Transverse colon (tissue), 3 donors: ENCODE data around the gene ZNF862.

Source experiments
- CTCF ChIP-seq, 5 experiments: fragments of 200-600 bp in 3 of 5; fragments of 450-650 bp in 2 of 5; sonication (generic) in 3 of 5; IDR thresholded peaks; 1 replicate in 2 of 5; 2 replicates in 3 of 5; pipeline ENCODE4 v1.5.1; 2016 to 2017; ENCODE audit warnings: antibody characterized with exemption in 5 of 5, inconsistent platforms in 3 of 5, mild to moderate bottlenecking in 2 of 5, moderate library complexity in 1 of 5
- EP300 ChIP-seq: sonication (generic); formaldehyde crosslinking; IDR thresholded peaks from one replicate; pipeline ENCODE4 v1.6.1; 2017; ENCODE audit warnings: antibody characterized with exemption, low read depth
- POLR2A ChIP-seq: fragments of 450-650 bp; IDR thresholded peaks from one replicate; pipeline ENCODE4 v1.6.1; 2016; ENCODE audit warnings: antibody characterized with exemption, mild to moderate bottlenecking, moderate library complexity

DNA sequence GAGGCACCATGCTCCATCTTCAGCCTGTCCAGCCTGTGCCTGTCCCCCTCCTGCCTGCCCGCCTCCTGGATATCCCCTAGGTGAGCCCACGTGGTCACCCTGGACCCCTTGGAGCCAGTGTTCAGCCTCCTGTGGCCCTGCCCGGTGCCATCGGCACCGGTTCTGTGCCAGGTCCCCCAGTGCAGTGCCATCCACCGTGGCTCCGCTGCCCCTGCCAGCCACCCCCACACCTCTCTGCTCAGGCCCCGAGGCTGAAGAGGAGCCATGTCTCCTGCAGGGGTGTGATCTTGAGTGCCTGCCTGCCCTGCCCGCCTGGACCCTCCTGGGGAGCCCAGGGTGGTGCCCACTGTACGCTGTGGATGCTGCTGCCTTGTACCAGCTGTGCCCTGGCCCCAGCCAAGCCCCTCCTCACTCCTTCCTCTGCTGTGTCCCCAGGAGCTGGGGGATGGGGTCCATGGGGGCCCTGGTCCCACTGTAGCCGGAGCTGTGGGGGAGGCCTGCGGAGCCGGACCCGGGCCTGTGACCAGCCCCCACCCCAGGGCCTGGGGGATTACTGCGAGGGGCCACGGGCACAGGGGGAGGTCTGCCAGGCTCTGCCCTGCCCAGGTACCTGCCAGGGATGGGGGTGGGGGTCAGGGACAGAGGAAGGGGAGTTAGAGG is 26.2 kb upstream of the ZNF862 start:
- TF ChIP-seq CTCF (IDR thresholded peaks at IDR 0.05) = no peak
- no peak for TF ChIP-seq POLR2A
- TF ChIP-seq EP300 = no peak
